K562 (cell line): ENCODE results near the gene MAN1B1. TPM values are rescaled to one million over a fixed set of nuclear protein-coding genes. Genes with fewer than 3 reads are reported as not detected.

ENCODE experiments used
- CUX1 ChIP-seq: fragments of 200-800 bp; sonication (Bioruptor generic); IDR thresholded peaks from 2 replicates; pipeline ENCODE4 v1.6.1; 2016; ENCODE audit warnings: missing genetic modification characterization, missing compliant biosample characterization
- GMEB1 ChIP-seq: fragments of 250-450 bp; sonication (Bioruptor Pico); IDR thresholded peaks from 2 replicates; pipeline ENCODE4 v1.4.0; 2020; ENCODE audit warnings: mild to moderate bottlenecking
- MTA3 ChIP-seq: fragments of 450-650 bp; formaldehyde crosslinking; IDR thresholded peaks from 2 replicates; pipeline ENCODE4 v1.6.1; 2017; ENCODE audit warnings: mild to moderate bottlenecking, borderline replicate concordance
- NELFE ChIP-seq: IDR thresholded peaks from 2 replicates; pipeline ENCODE4 v1.6.1; 2011; ENCODE audit warnings: mild to moderate bottlenecking; ENCODE audit not compliant: insufficient read depth, insufficient read length
- ZNF318 ChIP-seq, 2 experiments: fragments of 450-650 bp; IDR thresholded peaks; 2 replicates each; pipeline ENCODE4 v1.6.1; 2016; ENCODE audit warnings: mild to moderate bottlenecking in 2 of 2, borderline replicate concordance in 1 of 2, low read depth in 1 of 2, moderate library complexity in 1 of 2
- ZNF512 ChIP-seq: IDR thresholded peaks from 2 replicates; pipeline ENCODE4 v1.6.1; 2016; ENCODE audit warnings: missing genetic modification characterization, missing compliant biosample characterization
- polyA plus RNA-seq, 8 experiments: library from polyadenylated mRNA; depleted of rRNA in 4 of 8; stranded (reverse) in 5 of 8; unstranded in 3 of 8; fragments of >200 nt; fragmentation: Nextera tagmentation in 2 of 8; fragmentation: Illumina TruSeq in 1 of 8; extraction: Ambion mirVana in 2 of 8; extraction: Trizol in 1 of 8; gene quantifications; 2 replicates each; pipeline versions ENCODE4 v1.2.1 to v1.2.3, GENCODE V29; 2011 to 2014; ENCODE audit warnings: inconsistent platforms in 1 of 8, missing spikeins in 1 of 8
- total RNA-seq, 7 experiments: library from RNA; depleted of rRNA in 6 of 7; stranded (reverse); fragments of >200 nt in 6 of 7; fragmentation: Illumina TruSeq in 2 of 7; extraction: Trizol in 2 of 7; gene quantifications; 2 replicates each; pipeline versions ENCODE4 v1.2.1 to v1.2.3, GENCODE V29; 2011 to 2021; ENCODE audit warnings: low replicate concordance in 1 of 7

MAN1B1 gene
- total and polyA plus RNA-seq, 9 of the 15 experiments (the other 6 are each of a cell fraction or from before 2014, with no cell fraction given) = 0.55 to 36.6 (median 27.3) TPM

- TF ChIP-seq ZNF318 (IDR thresholded peaks at IDR 0.05; ENCODE audit: borderline replicate concordance in 1 of 2, low read depth in 1 of 2) (no peak), MTA3 (peak; percentile 76), ZNF512 (no peak), CUX1 (CRISPR knock-in tag) (no peak), NELFE (no peak), GMEB1 (CRISPR knock-in tag) (0 out of 2 replicates have a peak, but pooled peaks have one; percentile 10)
These were observed 28.0 kb downstream of the MAN1B1 start, which contains the start of gene DPP7 (continued) for GRCh38 chr9:137114613-137115393.
